Hematopoietic multipotent progenitor cell treated with erythropoietin and hydrocortisone succinate and interleukin-3 and kit ligand, for 8 days (in vitro differentiated cells): Measurements from ENCODE around the gene SPATA2L.

ENCODE experiments used
- DNase-seq: peaks from one replicate; pipeline ENCODE4 v3.0.0-alpha.2; 2015

The SPATA2L gene

DNA sequence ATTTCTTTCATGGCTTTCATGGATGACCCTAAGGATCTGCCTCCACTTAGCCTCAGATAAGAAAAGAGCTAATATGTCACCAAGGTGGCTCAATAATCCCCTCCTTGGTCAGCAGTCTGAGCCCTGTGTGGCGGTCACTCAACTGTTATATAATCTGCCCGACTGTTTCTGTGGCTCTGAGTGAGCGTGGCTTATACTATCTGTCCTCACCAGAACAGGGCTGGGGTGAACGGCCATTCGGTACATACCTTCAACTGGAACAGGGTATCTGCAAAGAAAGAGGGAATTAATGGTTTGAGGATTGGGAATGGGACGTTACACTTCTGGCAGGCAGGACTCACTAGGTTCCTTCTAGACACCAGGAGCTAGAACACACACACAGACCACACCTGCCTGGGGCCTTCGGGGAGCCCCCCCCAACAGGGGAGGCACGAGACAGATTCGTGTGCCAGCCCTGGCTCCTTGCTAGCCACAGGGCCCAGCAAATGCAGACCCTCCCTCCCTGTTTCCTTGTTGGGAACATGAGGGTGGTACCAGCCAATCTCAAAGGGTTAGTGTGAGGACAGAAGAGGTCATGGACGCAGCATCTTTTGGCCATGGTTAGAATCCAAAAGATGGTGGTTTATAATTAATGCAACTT is 47.7 kb downstream of the SPATA2L start:
- no peak for DNase-seq

DNA sequence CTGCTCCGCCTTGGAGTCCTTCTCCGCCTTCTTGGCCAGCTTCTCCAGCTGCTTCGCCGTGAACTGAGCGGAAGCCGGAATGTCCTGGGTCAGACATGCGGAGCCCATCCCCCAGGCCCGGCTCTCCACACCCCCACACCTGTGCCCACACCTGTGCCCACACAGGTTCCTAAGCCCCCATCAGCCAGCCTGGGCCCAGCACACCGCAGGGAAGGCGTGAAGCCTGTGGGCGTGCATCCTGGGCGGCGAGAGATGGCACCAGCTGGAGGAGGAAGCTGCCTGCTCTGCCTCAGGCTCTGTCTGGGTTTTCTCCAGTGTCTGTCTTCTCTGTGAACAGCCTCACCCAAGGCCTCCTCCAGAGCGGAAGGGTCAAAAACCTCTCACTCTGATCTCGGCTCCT is 49.9 kb downstream of the SPATA2L start:
- DNase-seq, result no peak

DNA sequence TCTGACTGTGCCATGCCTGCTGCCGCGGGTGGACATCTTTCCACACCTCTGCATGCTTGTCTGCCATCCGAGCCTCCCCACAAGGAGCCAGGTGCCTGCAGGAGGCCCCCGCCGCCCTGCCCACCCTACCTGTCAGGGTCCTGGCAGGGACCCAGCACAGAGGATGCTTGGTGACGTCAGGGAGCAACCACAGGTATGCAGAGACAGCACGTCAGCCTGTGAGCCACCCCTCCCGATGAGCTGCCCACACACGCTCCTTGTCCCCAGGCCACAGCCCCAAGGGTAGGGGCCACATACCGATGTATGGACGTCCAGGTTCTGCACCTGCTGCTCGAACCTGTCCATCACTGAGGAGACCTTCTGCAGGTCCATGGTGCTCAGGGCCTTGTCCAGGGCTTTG is 54.6 kb downstream of the SPATA2L start:
- no peak for DNase-seq
